ENCODE measurements around the gene NBPF11.
"Not testable (repeated sequence)": the region's sequence is repeated elsewhere in the genome, so short reads cannot be mapped to it uniquely, and the experiment has no call there.

NBPF11 gene, protein sequence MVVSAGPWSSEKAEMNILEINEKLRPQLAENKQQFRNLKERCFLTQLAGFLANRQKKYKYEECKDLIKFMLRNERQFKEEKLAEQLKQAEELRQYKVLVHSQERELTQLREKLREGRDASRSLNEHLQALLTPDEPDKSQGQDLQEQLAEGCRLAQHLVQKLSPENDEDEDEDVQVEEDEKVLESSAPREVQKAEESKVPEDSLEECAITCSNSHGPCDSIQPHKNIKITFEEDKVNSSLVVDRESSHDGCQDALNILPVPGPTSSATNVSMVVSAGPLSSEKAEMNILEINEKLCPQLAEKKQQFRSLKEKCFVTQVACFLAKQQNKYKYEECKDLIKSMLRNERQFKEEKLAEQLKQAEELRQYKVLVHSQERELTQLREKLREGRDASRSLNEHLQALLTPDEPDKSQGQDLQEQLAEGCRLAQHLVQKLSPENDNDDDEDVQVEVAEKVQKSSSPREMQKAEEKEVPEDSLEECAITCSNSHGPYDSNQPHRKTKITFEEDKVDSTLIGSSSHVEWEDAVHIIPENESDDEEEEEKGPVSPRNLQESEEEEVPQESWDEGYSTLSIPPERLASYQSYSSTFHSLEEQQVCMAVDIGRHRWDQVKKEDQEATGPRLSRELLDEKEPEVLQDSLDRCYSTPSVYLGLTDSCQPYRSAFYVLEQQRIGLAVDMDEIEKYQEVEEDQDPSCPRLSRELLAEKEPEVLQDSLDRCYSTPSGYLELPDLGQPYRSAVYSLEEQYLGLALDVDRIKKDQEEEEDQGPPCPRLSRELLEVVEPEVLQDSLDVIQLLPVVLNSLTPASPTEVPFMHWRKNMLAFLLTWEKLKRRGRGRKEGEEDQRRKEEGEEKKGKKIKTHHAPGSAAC

DNA sequence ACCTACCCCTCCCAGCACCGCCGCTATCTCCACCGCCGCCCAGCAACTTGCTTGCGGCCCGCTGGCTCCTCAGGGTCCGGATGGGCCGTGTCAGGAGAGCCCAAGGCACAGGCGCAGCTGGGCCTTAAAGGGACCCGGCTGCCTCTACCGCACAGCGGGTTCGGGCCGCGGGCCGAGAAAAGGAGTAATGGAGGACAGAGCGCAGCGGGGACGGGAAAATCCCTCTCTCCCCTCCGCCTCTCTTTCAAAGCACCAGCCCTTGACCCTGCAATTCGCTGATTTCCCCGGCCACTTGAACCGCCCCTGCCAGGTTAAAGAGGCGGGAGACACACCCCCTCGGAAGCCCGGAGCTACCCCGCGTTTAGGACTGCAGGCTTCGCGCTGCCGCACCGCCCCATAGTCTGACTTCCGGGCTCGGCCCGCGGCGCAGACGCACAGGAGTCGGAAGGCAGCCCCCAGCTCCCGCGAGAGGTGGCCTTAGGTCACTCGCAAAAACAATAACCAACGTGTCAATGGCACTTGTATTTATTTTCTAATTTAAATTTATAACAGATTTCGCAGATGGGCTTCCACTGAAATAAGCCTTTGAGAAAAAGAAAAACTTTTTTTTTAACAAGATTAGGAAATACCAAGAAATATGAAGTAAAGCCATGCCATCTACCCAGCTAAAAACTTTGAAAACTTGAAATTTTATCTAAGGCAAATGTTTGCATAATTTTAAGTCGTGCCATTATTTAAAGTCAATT is at the start of gene NBPF11:
NBPF11 (minus strand) TSS at position 371 of the 746 bp plus-strand sequence. CDS start 25,278 bp downstream, outside the sequence.
- peak; percentile 91 for DNase-seq

DNA sequence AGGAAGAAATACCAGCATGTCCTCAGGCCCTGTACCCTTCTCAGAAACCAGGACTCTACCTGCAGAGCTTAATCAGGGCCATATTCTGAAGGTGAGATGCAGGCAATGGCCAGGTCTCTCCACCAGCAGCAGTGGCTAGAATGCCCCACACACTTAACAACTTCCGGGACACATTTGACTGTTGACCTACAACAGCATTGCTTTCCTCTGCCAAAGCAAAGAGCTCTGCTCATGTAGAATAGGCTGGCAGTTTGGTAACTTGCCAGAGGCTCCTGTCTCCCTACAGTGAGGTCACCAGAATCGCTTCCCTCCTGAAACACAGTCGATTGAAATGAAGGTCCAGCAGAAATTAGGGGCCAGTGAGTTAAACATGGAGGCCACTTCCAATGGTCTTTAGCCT is 45.3 kb upstream of the NBPF11 start:
- DNase-seq, result not testable (repeated sequence)

DNA sequence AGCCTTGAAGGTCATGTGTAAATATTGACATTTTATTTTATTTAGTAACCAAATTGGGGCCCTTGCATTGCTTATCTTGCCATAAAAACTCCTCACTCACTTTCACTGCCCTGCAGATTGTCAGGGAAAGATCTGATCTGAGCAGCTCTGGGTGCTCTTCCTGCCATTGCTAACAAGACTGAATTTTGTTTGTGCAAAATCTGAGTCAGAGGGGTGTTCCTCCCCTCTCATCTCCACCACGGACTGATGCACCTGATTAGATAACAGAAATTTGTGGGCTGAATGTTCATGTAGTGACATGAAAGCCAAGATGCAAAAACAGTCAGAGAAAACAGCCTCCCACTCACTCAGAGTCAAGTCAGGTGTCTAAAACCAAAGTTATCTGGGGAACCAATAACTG is 44.9 kb upstream of the NBPF11 start:
- not testable (repeated sequence) for DNase-seq

DNA sequence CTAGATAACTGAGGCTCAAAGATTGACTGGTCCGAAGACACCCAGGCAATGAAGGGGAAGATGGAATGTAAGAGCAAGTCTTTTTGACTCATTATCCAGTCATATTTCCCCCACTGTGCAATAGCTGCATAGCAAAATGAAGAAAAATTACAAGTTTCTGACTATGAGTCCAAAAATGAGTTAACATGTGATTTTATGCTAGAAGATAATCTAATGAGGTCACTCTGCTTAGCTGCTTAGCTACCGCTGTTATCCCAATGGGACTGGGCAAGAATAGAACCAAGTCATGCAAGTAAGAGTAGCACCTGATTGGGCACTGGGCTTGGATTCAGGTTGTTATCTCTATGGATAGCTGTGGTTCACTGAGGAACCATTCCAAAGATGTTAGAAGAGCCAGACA is 43.0 kb upstream of the NBPF11 start:
- not testable (repeated sequence) for DNase-seq

DNA sequence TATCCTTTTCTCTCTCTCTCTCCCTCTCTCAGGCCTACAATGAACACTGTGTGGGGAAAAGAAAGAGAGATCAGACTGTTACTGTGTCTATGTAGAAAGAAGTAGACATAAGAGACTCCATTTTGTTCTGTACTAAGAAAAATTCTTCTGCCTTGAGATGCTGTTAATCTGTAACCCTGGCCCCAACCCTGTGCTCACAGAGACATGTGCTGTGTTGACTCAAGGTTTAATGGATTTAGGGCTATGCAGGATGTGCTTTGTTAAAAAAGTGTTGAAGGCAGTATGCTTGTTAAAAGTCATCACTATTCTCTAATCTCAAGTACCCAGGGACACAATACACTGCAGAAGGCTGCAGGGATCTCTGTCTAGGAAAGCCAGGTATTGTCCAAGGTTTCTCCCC is 36.7 kb upstream of the NBPF11 start:
- not testable (repeated sequence) for DNase-seq

DNA sequence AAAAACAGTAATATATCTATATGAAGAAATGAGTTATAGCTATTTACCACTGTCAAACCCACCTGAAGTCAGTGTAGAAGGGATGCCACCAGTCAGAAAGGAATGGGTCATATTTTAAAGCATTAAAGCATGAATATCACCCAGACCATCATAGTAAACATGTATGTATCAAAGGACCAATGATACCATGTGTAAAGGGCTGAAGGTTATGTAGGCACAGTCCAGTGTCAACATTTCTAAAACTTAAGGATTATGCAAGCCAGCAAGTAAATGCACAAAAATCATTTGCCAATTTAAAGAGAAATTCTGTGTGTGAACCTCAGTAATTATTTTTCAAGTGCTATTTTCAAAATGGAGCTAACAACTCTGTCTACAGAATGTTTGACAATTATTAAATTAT is 26.6 kb upstream of the NBPF11 start:
- not testable (repeated sequence) for DNase-seq

DNA sequence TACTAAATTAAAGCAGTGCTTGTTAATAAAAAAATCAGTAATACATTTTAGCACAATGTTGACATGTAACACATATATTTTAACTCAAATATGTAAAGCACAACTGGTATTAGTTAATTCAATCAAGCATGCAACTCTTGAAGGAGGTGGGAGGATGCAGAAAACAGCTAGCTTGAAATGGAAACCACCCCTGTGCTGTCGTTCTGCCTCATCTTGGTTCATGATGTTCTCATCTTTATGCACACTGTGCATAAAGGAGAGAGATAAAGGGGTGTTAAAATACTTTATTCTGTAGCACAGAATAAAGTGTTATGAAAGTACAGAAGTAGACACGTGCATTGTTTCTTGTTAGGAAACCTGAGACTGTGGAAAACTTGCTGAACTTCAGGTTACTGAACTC is 23.3 kb upstream of the NBPF11 start:
- DNase-seq, result not testable (repeated sequence)

DNA sequence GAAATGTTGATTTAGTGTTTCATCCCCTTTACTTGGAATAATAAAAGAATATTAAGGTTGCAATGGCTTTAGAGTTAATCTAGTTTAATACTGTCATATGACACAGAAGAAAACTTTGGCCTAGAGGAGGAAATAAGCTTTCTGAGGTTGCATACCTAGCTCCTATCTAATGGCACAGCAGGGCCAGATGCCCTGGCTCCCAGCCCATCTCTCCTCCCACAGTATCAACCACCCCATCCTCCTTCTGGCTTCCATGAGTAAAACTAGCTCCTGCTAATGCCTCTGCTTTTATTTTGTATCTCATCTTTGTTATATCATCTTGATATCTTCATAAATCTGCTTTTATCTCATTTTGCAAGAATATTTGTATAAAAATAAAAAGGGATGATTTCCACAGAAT is 19.9 kb upstream of the NBPF11 start:
- DNase-seq, result not testable (repeated sequence)

DNA sequence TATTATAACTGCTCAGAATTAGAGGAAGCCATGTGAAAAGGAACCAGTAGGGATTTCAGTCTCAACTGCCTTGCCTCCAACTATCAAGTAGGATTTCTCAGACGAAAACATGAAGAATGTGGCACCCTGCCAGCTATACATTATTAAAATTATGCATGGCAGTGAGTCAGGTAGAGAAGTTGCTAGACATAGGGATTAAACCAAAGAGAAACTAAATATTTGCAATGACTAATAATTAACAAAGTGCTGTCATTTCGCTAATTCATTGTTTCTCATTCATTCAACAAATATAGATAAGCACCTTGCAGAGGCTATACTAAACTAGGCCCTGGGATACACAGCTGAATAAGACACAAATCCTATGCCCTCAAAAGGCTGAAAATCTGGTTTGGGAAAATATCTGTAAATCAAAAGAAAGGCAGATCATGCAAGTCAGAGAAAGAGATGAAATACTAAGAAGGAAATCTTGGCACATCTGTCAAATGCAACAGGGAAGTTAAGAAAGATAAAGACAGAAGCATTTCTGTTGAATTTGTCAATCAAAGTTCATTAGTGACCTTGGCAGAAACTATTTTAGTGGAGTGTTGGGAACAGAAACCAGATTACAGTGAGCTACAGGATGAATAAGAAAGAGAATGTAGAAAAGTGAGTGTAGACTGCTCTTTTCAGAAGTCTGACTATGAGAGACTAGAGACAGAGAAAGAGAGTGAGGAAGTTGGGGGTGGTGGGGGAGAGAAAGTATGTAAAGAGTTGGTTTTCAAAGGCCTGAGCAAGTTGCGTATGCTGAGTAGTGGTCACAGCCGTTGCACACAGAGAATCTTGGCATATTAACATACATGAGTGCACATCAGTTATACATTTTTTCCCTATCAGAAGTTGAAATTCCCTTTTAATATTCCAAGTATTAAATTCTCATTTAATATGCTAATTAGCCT is 14.7 kb upstream of the NBPF11 start:
- DNase-seq, result peak; percentile 6

DNA sequence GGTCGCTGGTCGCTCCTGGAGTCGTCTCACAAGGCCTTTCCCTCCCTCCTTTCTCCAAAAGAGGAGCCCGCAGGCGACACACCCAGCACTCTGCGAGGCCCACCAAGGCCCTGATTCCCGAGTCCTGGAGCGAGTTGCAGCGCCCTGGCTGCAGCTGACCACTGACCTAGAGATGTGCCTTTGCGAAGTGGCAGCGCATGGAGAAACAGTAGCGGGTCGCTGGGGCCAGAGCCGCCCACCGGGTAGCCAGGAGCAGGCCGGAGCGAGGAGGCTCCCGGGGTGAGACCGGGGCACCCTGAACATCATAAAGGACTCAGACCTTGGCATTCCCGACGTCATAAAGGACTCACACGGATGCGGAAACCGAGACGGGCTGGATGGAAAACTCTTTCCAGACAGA is 10.3 kb upstream of the NBPF11 start:
- DNase-seq, result no peak

DNA sequence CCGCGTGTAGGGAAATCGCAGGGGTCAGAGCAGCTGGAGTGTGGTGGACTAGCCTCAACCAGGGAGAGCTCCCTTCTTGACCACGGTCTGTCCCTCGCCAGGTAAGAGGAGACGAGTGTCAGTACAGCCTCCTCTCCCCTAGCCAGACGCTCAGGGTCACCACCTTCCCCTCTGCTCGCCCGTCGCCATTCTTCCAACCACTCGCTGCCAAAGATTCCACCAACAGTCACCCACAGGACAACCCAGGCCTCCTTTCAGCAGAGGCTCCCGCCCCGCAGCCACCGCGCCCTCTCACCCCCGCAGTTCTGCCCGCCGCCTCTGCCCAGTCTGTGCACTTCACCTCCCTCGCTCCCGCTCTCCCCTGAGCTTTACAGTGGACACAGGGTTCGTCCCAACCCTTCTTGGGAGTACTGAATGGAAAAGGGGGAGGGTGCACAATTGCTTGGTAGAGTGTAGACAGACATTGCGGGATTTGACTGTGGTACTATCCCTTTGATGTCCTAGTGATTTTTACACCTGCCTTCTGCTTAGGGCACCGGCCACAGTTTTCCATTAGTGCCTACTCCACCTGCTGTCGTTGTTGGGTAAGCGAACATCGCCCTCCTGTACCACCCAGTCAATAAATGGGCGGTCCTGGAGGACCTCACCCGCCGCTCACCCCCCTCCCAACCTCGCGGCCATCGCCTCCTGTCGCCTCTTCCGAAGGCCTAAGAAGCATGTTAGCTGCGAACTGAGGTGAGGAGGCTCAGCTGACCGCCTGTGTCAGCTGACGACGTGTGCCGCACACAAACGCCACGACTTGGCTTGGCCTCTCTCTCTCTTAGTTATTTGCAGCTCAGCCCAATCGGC is 9.2 kb upstream of the NBPF11 start:
- DNase-seq, result no peak

DNA sequence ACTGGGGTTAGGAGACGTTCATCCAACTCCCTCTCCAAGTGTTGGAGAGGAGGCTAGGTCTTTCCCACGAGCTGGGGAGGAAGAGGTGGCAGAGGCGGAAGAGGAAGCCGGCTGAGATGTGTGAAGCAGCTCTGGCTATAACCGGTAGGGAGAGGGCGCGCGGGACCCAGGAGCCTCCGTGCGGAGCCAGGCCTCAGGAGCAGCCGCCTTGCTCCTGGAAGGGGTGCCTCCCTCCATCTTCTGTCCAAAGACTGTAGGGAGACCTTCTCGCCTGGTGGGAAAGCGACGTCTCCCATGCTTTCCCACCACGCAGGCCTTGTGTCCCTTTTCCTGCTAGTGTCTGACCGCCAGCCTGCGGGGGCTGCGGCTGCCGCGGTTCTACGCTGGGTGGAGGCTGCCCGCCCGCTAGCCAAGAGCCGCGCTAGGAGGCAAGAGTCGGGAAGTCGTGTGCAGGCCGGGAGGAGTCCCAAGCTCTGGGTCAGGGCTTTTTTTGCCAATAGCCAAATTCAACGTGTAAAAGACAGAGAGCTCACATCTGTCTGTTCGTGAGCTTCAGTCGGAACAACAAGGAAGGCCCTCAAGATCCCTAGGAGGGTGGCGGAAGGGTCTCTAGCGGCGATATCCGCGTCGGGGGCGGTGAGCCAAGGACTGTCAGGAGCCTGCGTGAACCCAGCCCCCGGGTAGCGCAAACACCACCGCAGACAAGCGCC is 8.4 kb upstream of the NBPF11 start:
- no peak for DNase-seq

DNA sequence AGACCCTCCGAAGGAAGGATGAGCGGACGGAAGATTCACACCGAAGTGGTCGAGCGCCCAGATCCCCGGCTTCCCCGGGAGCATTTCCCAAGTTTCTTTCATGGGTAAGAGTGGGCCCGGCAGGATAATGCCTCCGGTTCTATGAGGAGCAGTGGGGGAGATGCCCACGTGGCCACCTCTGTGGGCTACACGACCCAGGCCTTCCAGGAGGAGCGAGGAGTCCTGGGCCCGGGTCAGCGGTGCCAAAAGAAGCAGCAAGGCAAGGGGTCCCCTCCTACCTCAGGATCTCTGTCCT is 7.9 kb upstream of the NBPF11 start:
- no peak for DNase-seq

DNA sequence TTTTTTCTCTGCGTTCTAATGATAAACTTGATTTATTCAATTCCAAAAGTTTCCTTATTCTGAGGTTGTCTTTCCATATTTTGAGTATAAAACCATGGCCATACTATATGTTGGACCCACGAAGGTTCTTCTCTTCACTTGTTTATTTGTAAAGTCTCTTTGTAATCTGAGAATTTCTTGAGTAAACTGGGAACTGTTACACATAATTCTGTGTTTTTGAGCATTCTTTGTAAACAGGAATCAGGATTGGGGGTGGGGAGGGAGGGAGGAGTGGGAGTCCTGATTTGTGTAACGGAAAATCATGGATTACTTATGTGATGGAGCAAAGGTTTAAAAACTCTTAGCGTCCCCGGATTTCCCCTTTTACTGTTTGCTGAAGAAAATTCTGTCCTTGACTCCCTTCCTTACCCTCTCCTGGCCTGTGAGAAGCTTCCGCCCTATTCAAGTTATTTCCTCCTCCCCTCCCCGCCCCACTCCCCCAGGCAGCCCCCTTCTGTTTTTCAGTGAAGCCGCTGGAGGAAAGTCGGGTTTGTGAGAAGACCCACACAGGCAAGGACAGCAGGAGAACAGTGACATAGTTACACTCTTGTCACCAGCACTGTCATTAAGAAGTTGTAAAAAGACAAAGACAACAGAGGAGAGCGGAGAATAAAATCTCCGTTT is 6.4 kb upstream of the NBPF11 start:
- DNase-seq, result no peak

DNA sequence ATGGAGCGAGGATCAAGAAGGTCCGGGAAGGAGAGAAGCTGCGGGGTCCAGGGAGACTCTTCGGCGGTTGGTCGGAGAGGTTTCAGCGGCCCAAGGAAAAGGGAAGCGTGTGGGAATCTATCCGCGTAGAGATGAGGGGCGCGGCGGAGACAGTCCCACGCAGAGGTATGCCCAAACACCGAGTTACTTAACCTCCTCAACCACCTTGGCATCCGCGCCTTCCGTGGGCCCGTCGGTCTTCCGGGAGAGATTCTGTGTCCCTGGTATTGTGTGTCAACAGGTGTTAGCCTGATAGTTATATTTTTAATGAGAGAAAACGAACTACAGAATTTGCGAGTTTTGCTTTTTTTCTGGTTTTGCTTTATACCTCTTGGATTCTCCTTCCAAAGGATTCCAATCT is 5.7 kb upstream of the NBPF11 start:
- DNase-seq, result not testable (repeated sequence)

DNA sequence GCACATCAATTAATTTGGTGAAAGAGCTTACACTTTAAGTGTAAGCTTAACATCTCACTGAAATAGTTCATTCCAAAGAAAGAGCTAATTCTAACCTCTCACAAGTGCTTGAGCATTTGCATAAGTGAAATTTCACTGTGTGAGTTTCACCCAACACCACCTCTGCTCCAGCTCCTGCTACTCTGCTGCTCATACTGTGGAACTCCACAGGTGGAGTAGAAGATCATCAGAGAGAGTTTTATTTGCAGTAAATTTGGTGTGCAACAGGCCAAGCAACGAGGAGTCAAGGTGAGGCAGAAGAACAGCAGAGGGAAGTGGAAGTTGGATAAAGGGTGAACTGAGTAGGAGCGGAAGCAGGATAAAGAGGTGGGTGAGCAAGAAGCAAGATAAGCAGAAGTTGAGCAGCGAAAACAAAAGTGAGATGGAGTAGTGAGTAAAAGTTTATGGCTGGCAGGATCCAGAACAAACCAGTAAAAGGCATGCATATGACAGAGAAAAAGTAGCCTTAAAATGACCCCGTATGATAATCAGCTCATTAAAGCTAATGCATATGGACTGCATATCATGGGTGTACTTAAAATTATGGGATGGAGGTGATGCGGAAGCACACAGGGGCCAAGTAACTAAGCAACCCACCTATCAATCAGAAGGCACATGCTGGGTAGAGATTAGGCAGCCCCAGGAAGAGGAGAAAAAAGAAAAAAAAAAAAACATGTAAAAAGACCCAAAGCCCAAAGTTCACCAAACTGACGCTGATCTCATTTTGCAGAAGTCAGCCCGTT is 3.6 kb upstream of the NBPF11 start:
- DNase-seq, result not testable (repeated sequence)

DNA sequence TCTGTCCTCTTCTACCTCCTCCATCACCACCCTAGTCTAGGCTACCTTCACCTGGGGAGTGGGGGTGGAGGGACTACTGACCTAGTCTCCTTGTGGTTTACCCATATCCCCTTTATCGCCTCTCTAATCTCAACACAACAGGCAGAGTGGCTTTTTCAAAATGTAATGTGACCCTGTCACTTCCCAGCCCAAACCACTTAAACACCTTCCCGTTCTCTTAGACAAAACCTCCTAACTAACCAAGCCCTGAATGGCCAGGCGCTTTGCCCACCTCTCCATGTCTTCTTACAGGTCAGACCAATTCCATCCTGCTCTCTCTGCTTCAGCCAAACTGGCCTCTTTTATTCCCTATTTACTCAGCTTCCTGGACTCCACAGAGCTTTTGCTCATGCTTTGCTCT is 714 bp upstream of the NBPF11 start:
- not testable (repeated sequence) for DNase-seq

DNA sequence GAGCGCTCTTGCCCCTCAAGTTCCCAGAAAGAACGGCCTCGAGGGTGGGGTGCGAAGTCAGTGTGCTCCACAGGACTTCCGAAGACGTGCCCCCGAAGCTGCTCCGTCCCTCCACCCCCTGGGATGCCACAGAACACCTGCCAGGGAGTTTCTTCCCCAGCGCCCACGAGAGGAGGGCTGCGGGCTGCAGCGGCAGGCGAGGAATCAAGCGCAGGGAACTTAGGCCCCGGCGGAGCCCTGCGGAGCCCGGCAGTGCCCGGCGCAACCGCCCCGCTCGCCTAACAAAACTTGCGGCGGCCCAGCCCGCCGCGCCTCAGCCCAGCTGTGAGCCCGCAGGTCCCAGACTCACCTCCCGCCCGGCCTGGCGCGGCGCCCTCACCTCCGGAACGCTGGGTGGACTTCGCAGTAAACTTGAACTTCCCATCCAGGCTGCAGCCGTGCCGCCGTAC is 686 bp downstream of the NBPF11 start:
- peak; percentile 15 for DNase-seq

DNA sequence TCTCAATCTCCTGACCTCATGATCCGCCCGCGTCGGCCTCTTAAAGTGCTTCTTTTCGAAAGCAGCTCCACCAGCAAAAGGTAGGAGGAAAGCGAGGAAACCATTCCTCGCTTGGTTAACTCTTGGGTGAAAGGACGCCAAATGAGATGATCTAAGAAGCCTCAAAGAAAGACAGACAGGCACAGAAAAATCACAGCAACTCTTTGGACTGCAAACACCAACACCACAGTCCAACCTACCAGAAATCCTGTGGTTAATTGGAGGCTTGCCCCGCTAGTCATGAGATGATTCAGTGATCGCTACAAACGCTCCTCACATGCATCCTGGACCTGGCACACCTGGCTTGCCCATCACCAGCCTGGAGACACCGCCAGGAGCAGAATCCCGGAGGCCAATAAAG is 1.1 kb downstream of the NBPF11 start:
- peak; percentile 37 for DNase-seq
